Tibial nerve (tissue), 3 donors: Measurements from ENCODE around the gene CLASP1.

Experiments
- POLR2A ChIP-seq, 2 donors: fragments of 450-650 bp; IDR thresholded peaks; one replicate each; pipeline ENCODE4 v1.6.1; 2017; ENCODE audit warnings: antibody characterized with exemption in 2 of 2, mild to moderate bottlenecking in 2 of 2, moderate library complexity in 2 of 2
- TF ChIP-seq, protein P1 (sequence below), 5 experiments: fragments of 200-600 bp in 3 of 5; fragments of 450-650 bp in 2 of 5; sonication (generic) in 3 of 5; IDR thresholded peaks; one replicate each; pipeline ENCODE4 v1.5.1; 2016 to 2019; ENCODE audit warnings: antibody characterized with exemption in 5 of 5, mild to moderate bottlenecking in 3 of 5, moderate library complexity in 2 of 5

GRCh38 chr2:121565389-121566250 lies 83.6 kb downstream of the CLASP1 start:
- TF ChIP-seq, protein P1, sequence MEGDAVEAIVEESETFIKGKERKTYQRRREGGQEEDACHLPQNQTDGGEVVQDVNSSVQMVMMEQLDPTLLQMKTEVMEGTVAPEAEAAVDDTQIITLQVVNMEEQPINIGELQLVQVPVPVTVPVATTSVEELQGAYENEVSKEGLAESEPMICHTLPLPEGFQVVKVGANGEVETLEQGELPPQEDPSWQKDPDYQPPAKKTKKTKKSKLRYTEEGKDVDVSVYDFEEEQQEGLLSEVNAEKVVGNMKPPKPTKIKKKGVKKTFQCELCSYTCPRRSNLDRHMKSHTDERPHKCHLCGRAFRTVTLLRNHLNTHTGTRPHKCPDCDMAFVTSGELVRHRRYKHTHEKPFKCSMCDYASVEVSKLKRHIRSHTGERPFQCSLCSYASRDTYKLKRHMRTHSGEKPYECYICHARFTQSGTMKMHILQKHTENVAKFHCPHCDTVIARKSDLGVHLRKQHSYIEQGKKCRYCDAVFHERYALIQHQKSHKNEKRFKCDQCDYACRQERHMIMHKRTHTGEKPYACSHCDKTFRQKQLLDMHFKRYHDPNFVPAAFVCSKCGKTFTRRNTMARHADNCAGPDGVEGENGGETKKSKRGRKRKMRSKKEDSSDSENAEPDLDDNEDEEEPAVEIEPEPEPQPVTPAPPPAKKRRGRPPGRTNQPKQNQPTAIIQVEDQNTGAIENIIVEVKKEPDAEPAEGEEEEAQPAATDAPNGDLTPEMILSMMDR (IDR thresholded peaks at IDR 0.05) = no peak
- no peak for TF ChIP-seq POLR2A (IDR thresholded peaks at IDR 0.05)
